ENCODE data around the gene RUVBL1.

GRCh38 chr3:128100161-128100560 is 23.5 kb downstream of the RUVBL1 start:
- TF ChIP-seq, protein P1, sequence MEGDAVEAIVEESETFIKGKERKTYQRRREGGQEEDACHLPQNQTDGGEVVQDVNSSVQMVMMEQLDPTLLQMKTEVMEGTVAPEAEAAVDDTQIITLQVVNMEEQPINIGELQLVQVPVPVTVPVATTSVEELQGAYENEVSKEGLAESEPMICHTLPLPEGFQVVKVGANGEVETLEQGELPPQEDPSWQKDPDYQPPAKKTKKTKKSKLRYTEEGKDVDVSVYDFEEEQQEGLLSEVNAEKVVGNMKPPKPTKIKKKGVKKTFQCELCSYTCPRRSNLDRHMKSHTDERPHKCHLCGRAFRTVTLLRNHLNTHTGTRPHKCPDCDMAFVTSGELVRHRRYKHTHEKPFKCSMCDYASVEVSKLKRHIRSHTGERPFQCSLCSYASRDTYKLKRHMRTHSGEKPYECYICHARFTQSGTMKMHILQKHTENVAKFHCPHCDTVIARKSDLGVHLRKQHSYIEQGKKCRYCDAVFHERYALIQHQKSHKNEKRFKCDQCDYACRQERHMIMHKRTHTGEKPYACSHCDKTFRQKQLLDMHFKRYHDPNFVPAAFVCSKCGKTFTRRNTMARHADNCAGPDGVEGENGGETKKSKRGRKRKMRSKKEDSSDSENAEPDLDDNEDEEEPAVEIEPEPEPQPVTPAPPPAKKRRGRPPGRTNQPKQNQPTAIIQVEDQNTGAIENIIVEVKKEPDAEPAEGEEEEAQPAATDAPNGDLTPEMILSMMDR (IDR thresholded peaks at IDR 0.05) = no peak
- TF ChIP-seq EP300 (IDR thresholded peaks at IDR 0.05) (no peak), POLR2AphosphoS5 (IDR thresholded peaks at IDR 0.05) (no peak), POLR2A (IDR thresholded peaks at IDR 0.05) (no peak)

All from stomach (tissue), 4 donors.